Activated CD8-positive, alpha-beta memory T cell treated with anti-CD3 and anti-CD28 coated beads, Interleukin-2, amount 50 U/mL, for 48 hours (primary cell): ENCODE data around the gene LGR6.
"Not testable (repeated sequence)": the region's sequence is repeated elsewhere in the genome, so short reads cannot be mapped to it uniquely, and the experiment has no call there.

Experiments
- DNase-seq: peaks from one replicate; pipeline ENCODE4 v3.0.0-alpha.2; 2020

The LGR6 gene

DNA sequence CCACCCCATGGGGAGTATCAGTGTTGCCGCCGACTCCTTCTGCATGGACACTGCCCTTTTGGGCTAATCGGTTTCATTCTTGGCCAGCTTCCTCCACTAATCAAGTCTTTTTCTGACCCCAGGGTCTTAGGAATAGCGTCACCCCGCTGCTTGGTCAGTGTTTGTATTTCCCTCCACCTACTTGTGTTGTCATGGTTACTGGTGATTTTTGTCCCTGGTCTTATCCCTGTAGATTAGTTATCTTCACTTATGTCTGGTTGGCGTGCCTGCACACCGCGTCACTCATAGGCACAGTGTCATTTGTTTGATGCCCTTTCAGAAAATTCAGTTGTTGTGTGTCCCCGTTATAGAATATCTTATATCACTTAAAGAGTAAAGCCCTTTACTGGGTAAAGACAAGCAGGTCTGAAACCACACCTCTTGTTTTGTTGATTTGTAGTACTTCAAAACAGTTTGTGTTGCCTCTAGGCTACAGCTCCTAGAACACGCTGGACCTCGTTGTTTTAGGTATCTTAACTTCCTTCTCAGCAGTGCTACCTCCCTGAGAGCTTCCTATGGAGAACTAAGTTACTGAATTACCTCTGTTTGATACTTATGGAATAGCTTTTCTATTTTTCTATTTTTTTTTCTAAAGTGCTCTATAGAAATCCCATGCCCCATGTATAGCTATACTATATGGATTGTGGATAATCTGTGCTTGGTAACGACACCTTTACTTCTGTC, 155.8 kb downstream of the LGR6 start:
- DNase-seq = no peak

- no peak for DNase-seq
Measured at GRCh38 chr1:202351725-202352124, 158.1 kb downstream of the LGR6 start.

GRCh38 chr1:202352583-202353197, 159.1 kb downstream of the LGR6 start:
- not testable (repeated sequence) for DNase-seq

GRCh38 chr1:202355944-202356553, 162.4 kb downstream of the LGR6 start:
- DNase-seq = no peak

GRCh38 chr1:202357506-202357905, 163.9 kb downstream of the LGR6 start:
- DNase-seq = no peak

DNA sequence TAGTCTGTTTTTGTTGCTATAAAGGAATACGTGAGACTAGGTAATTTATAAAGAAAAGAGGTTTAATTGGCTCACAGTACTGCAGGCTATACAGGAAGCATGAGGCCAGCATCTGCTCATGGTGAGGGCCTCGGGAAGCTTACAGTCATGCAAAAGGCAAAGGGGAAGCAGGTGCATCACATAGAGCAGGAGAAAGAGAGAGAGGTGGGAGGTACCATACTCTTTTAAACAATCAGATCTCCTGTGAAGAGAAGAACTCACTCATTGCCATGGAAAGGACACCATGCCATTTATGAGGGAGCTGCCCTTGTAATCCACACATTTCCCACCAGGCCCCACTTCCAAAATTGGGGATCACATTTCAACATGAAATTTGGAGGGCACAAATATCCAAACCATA, 167.6 kb downstream of the LGR6 start:
- no peak for DNase-seq

DNA sequence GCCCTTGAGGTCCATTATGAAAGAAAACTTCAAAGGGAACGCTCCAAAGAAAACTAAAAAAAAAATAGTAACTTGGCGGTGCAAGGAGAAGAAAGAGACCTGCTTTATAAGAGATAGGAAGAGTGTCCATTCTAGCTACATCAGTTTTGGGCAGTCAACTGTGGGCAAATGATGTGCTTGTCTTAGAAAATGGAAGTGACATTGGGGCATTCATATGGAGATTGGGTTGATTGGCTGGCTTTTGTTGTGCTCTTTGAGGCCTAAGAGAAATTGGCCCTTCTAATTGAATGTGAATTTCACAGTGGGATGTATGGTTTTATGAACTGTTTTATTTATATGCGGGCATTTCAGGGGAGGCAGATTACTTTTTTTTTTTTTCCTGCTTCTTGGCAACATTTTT, 168.1 kb downstream of the LGR6 start:
- no peak for DNase-seq

GRCh38 chr1:202362212-202362611, 168.6 kb downstream of the LGR6 start:
- DNase-seq = no peak

DNA sequence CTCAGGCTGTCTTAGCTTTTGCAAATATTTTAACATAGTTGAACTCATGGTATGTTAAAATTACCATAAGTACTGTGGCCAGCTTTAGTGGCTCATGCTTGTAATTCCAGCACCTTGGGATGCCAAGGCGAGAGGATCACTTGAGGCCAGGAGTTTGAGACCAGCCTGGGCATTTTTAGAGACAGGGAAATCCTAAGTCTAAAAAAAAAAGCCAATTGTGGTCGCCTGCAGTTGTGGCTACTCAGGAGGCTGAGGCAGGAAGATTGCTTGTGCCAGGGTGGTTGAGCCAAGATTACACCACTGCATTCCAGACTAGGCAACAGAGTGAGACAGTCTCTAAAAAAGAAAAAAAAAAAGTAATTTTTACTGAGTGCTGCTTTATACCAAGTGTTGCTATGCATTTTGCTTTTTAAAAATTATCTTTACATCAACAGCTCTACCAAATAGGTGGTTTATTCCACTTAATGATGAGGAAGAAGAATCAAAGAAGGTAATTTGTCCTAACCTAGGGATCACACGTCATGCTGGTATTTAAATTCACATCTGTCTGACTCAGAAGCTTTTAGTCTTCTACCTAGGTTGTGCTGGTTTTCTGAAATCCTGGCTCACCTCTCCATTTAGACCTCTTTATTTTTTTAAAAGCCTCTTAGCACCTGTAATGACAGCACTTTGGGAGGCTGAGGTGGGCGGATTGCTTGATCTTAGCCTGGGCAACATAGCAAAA, 171.7 kb downstream of the LGR6 start:
- DNase-seq = no peak

GRCh38 chr1:202367271-202367670, 173.7 kb downstream of the LGR6 start:
- no peak for DNase-seq
